OCI-LY3 (cell line): Measurements from ENCODE around the gene WWOX.

ENCODE experiments used
- CTCF ChIP-seq: fragments of 200-600, 300-600 bp; sonication (generic); IDR thresholded peaks from 2 replicates; pipeline ENCODE4 v1.5.1; 2014; ENCODE audit warnings: antibody characterized with exemption, low read length, low read depth
- EZH2phosphoT487 ChIP-seq: fragments of 200-600 bp; shearing (Covaris generic); IDR thresholded peaks from 2 replicates; pipeline ENCODE4 v1.6.1; 2018; ENCODE audit warnings: antibody characterized with exemption, mixed run types, low read depth

GRCh38 chr16:78435260-78435659 is 335.8 kb downstream of the WWOX start:
- TF ChIP-seq CTCF (no peak), EZH2phosphoT487 (no peak)
